ENCODE measurements around the gene REEP6.

Gene REEP6

DNA sequence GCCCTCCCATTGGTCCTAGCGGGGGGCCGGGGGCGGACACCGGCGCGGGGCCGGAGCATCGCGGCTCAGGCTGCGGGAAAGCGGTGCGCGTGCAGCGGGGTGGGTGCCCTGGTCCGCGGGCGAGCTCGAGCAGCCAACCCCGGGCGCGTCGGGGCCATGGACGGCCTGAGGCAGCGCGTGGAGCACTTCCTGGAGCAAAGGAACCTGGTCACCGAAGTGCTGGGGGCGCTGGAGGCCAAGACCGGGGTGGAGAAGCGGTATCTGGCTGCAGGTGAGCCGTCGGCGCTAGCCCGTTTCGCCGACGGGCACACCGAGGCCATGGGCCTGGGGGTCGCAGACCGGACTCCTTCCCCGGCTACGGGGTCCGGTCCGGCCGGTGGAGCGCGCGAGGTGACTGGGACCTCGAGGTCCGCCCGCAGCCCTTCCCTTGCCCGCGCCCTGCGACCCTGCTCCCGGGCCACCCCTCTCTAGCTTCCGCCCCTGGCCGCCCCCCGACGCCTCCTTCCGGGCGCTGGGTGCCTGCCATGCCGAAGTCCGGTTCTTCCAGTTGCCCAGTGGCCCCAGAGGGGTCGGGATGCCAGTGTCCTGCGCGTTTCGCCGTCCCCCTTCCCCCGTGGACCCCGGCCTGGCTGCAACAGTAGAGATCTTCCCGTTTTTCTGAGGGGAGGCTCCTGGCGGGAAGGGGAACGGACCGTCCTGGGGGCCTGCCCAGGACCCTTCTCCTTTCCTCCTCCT lies at the start of gene REEP6:
REEP6 (plus strand) TSS at position 68 of the 735 bp plus-strand sequence; CDS start at position 157, 89 bp downstream.
- no peak for DNase-seq

DNA sequence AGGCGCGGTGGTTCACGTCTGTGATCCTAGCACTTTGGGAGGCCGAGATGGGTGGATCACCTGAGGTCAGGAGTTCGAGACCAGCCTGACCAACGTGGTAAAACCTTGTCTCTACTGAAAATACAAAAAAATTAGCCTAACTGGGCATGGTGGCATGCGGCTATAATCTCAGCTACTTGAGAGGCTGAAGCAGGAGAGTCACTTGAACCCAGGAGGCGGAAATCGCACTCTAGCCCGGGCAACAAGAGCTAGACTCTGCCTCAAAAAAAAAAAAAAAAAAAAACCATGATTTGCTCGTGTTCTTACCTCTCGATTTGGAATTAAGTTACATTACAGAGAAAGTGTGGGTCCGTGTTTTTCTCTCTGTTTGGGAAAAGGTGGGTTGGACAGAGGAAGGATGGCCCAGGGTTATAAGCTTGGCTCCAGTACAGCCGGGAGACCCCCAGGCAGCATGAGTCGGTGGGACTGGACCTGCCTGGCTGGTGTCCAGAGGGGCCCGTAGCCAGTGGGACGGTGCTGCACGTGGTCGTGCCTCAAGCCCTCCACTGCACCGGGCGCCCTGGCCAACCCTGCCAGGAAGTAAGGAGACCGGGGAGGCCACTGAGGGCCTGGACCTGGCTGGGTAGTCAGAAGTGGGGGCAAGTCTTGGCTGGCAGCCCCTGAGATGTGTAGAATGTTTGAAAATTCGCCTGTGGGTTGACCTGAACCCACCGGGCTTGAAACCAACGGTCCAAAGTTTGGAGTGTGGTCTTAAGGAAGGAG lies 49.1 kb upstream of the REEP6 start:
- DNase-seq, result no peak

DNA sequence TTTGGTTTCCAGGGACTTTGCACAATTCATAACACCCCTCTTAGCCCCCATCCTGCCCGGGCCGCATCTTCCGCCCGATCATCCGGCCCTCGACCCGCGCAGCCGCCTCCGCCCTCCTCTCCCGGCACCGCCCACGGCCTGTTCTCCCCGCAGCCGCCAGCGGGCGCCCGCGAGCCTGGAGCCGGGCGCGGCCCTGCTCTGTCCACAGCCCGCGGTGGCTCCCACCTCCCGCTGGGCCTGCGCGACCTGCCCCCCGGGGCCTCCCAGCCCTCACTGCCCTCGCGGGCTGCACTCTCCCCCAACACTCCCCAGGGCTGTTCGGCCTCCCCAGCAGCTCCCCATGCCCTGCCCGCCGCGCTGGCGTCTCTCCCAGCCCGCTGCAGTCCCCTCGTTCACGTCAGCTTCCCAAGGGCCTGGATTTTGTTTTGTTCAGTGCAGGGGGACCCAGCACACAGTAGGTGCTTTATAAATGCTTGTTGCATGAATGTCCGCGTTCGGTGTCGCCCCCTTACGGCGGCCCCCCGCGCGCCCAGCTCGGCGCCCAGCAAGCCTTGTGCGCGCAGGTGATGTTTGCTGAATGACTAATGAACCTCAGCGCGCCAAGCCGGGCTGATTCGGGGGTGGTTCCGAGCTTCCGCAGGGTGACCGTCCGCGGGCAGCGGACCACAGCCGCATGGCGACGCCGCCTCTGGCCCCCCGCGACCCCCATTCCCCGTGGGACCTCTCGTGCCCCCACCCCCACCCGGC lies 45.6 kb upstream of the REEP6 start:
- peak; percentile 65 for DNase-seq

GRCh38 chr19:1445932-1446712 lies 44.9 kb upstream of the REEP6 start:
- no peak for DNase-seq

DNA sequence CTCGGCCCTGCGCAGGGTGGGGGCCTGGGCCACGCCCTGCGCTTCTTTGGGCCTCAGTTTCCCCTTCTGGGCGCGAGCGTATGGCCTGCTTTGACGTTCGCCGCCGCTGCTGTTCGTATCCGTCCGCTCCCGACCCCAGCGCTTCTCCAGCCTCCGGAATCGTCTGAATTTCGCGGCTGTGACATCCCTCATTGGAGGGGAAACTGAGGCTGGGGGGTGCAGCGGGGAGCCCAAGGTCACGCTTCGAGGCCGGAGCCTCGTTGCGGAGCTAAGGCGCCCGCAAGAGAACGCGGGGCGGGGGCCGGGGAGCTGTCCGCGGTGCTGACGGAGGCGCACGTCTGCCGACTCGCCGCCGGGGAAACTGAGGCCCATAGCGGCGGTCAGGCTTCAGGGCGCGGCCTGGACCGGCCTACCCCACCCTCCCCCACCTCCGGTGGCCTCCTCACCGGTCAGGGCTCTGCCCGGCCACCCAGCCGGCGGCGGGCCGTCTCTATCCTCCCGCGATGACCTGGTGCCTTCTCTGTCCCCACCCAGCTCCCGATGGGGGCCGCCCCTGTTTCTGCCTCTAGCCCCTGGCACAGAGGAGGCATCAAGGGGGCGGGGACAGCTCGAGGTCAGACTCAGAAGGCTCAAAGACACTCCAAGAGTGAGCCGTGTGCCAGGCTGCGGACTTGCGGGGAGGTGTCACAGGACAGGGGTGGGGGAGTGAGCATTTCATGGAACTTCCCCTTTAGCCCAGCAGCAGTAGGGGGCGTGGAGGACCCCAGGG lies 44.1 kb upstream of the REEP6 start:
- DNase-seq, result no peak

DNA sequence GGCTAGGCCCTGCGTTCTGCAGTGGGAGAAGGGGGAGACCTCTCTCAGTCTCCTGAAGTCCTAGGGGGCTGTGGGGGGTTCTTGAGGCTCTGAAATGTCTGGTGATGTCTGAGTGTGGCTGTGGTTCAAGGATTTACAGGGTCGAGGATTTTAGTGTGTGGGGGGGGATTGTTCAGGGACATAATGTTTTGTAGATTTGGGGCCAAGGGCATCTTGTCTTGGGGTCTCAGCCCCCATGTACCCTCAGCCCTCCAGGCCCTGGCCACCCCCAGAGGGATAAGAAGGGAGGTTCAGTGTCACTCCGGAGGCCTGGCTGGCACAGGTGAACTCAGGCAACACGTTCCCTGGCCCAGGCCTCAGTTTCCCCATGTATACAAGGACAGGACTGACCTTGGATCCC lies 43.5 kb upstream of the REEP6 start:
- no peak for DNase-seq

- no peak for DNase-seq
These were observed 43.0 kb upstream of the REEP6 start for GRCh38 chr19:1447944-1448343.

DNA sequence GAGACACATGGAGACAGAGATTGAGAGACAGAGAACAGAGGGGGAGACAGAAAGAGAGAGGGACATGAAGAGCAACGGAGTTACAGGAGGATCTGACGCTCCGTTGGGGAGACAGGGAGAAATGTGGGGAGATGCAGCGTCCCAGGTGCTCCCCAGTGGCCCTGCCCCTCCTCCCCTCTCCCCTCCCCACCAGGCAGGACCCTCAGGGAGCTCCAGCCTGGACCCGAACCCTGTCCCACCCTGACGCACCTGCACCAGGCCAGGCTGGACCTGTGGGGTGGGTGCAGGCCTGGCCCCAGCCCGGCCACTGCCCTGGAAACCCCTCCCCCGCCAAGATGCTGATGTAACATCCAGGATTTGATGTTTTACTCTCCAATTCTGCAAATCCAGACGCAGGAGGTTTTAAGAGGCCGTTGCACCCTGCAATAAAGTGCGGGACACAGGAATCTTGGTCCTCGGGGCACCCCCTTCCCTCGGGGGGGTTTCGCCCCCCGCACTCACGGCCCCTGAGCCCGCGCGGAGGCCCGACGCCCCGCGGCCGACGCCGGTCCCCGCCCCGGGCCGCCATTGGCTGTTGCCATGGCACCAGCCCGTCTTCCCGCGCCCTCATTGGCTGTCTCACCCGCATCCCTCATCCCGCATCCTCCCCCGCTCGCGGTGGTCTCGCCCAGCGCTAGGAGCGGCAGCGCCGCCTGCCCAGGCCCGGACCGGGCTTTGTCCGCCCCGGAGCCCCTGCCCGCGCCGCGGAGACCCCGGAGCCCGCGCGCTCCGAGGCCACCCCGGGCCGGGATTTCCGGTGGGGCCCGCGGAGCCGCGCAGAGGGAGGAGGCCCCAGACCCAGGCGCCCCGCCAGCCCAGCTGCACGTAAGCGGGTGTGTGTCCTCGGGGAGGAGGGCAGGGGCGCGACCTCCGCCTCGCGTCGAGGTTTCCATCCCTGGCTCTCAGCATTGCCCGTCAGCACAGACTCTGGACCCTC lies 41.2 kb upstream of the REEP6 start, which contains the start of gene APC2:
APC2 (plus strand) TSS at position 655 of the 976 bp plus-strand sequence. CDS start 2,881 bp downstream, outside the sequence.
- peak; percentile 39 for DNase-seq

GRCh38 chr19:1450735-1451731 lies 39.9 kb upstream of the REEP6 start:
- DNase-seq, result no peak

DNA sequence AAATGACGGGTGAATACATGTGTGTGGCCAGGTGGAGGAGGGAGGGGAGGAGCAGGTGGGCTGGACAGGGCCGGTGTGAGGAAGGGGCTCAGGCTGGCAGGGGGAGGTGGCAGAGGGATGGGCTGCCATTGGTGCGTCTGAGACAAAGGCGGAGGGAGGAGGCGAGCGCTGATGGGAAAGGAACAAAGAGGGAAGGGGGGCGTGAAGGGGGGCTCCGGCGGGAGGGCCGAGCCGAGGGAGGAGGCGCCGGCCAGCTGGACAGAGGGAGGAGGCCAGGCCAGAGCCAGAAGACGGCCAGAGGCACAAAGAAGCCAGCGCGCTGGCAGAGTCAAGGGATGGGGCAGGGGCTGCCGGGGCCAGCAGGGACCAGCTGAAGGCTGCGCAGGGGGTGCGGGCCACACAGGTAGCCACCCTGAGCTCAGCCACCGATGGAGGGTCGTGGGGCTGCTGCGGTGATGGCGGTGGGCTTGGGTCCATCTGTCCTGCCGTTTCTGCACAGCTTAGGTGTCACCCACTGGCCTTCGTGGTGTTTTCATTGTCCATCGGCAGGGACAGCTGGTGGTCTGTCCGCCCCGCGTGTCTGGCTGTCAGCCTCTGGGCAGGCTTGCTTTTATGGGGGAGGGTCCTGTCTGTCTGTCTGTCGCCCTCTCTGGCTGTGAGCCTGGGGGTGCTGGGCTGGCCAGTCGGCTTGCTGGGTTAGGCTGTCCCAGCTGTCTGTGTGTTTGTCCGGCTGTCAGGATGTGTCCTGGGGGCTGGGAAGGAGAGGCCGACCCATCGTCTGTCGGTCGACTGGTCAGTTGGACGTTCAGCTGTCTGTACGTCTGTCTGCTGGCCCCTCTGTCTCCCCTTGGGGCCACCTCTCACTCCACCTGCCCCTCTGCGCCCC lies 38.8 kb upstream of the REEP6 start:
- no peak for DNase-seq

DNA sequence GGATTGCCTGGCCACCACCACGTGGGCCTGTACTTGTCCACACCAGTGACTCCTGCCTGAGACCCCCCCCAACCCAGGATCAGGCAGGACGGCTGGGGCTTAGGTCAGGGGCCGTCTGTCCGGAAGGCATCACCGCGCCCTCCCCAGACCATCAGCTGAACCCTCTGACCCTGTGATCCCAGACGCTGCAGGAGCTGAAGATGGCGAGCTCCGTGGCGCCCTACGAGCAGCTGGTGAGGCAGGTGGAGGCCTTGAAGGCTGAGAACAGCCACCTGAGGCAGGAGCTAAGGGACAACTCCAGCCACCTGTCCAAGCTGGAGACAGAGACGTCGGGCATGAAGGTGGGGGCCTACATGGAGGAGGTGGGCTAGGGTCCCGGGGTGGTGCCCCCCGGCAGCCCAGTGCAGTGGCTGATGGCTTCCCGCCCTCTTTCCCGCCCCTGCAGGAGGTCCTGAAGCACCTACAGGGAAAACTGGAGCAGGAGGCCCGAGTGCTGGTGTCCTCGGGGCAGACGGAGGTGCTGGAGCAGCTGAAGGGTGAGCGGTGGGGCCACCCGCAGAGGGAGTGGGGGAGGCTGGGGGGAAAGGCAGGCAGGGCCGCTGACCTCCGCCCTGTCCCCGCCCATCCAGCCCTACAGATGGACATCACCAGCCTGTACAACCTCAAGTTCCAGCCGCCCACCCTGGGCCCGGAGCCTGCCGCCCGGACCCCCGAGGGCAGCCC lies 38.0 kb upstream of the REEP6 start:
- no peak for DNase-seq

GRCh38 chr19:1453525-1454364 lies 37.2 kb upstream of the REEP6 start:
- peak; percentile 60 for DNase-seq

DNA sequence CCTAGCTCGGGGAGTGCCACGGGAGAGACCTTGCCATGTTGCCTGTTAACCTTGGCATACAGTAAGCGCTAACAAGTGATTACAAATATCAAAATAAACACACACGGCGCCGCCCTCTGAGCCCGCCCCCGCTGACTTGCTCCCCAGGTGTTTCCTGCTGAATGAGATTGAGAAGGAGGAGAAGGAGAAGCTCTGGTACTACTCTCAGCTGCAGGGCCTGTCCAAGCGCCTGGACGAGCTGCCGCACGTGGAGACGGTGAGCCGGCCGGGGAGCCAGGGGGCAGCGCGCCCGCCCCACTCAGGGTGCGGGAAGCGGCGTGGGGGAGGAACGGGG lies 36.0 kb upstream of the REEP6 start:
- no peak for DNase-seq

- DNase-seq, result peak; percentile 60
These were observed 35.5 kb upstream of the REEP6 start for GRCh38 chr19:1455336-1456120.

DNA sequence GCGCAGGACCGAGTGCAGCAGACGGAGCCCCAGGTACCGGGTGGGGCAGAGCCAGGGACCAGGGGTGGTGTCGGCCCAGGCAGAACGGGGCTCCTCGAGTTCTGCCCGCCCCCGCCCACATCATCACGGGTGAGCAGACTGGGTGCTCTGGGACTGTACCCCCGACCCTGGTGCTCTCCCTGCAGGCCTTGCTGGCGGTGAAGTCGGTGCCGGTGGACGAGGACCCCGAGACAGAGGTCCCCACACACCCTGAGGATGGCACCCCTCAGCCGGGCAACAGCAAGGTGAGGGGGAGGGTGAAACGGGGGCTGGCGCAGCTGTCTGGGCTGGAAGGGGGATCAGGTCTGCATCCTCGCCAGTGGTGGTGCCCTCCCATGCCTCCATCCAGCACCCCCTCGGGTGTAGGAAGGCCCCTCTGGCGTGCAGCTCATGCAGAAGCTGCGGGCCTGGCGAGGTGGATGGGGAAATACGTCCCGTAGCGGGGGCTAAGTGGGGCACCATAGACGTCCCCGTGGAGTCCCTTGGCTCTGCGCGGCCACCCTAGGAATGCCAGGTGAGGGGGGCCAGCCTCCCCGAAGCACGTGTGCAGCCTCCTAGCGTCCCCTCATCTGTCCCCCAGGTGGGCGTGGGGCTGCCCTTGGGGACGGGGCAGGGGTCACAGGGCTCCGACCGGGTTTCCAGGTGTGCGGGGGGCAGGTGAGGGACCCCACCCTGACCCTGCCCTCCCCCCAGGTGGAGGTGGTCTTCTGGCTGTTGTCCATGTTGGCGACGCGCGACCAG lies 34.7 kb upstream of the REEP6 start:
- no peak for DNase-seq

Measured in EL (cell line).